Aorta (tissue), 5 donors: ENCODE measurements around the gene VPS50. TPM values are rescaled to one million over a fixed set of nuclear protein-coding genes. Genes with fewer than 3 reads are reported as not detected.

Source experiments
- ATAC-seq: fragments of 200-7000 bp; cut with Tn5 transposase; one replicate; pipeline ENCODE4 v1.9.1; 2022; ENCODE audit warnings: moderate library complexity; ENCODE audit not compliant: low FRiP score
- DNase-seq, 2 donors: peaks; one replicate each; pipeline ENCODE4 v3.0.0-alpha.2; 2020
- H3K27ac ChIP-seq, 2 donors: one replicate each; pipeline ENCODE4 v1.5.1; 2013; ENCODE audit warnings: low read length in 2 of 2, mild to moderate bottlenecking in 2 of 2, moderate library complexity in 2 of 2, control low read depth in 1 of 2, inconsistent platforms in 1 of 2, low read depth in 1 of 2
- H3K27me3 ChIP-seq, 2 donors: one replicate each; pipeline ENCODE4 v1.6.1; 2013; ENCODE audit warnings: control low read depth in 1 of 2, low read length in 1 of 2, mild to moderate bottlenecking in 1 of 2, moderate library complexity in 1 of 2; ENCODE audit not compliant: insufficient read depth in 2 of 2, control insufficient read depth in 1 of 2
- H3K36me3 ChIP-seq, 2 donors: one replicate each; pipeline ENCODE4 v1.6.1; 2013; ENCODE audit warnings: control low read depth in 1 of 2, low read length in 1 of 2, mild to moderate bottlenecking in 1 of 2; ENCODE audit not compliant: insufficient read depth in 2 of 2, control insufficient read depth in 1 of 2
- H3K4me1 ChIP-seq, 2 donors: one replicate each; pipeline ENCODE4 v1.6.1; 2013; ENCODE audit warnings: low read length in 2 of 2, control low read depth in 1 of 2, mild to moderate bottlenecking in 1 of 2, moderate library complexity in 1 of 2; ENCODE audit not compliant: insufficient read depth in 2 of 2, control insufficient read depth in 1 of 2
- H3K4me3 ChIP-seq, 2 donors: one replicate each; pipeline ENCODE4 v1.5.1; 2013; ENCODE audit warnings: low read length in 2 of 2, control low read depth in 1 of 2, mild to moderate bottlenecking in 1 of 2
- H3K9me3 ChIP-seq: one replicate; pipeline ENCODE4 v1.6.1; 2013; ENCODE audit warnings: mild to moderate bottlenecking, low read length; ENCODE audit not compliant: control insufficient read depth
- WGBS, 2 donors: extraction: QIAGEN DNeasy Blood & Tissue Kit; methylation state at CpG; one replicate each; pipeline ENCODE4 v1.1.7; 2013; 5-methylcytosine and 5-hydroxymethylcytosine counted together
- intact Hi-C, 2 donors: fragments of 100-400 bp; cut with DNase I; formaldehyde crosslinking; loops; one replicate each; pipeline versions ENCODE4 v1.14.2 to v1.15.0; 2022
- polyA plus RNA-seq, 2 donors: library from polyadenylated mRNA; stranded (reverse); fragments of 200-250 nt; gene quantifications; one replicate each; pipeline ENCODE4 v1.2.3, GENCODE V29; 2013
- total RNA-seq, 2 donors: library from RNA; stranded (reverse); fragmentation: NEBNext Ultra II Directional; extraction: Animal tissue kit (Norgen Biotek cat#: 25700); gene quantifications; one replicate each; pipeline ENCODE4 v1.2.1, GENCODE V29; 2021
- donor health status: healthy with polysubstance abuse.
- donor health status: Bipolar disorder and iron deficiency.
- donor health status: DM: no; HTN: no; CAD: no.
- donor health status: DM: no; HTN: no; CAD: no.
- donor health status: DM: yes; HTN: yes; CAD: no.

VPS50 gene
- total and polyA plus RNA-seq, 4 donors = 7.9 to 28.9 (median 13.9) TPM

DNA sequence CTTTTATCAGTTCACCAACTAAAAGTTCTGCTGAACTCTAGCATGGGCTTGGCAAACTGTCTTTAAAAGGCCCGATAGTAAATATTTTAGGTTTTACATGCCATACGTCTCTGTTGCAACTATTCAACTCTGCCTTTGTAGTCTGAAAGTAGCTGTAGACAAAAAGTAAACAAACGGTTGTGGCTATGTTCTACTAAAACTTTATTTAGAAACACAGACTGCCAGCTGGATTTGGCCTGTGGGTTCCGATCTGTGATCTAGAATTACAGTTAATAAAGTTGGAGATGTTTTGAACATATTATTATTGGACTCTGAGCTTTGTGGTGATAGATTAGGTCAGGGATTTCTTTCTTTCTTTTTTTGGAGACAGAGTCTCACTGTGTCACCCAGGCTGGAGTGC is 33.1 kb downstream of the VPS50 start:
- ATAC-seq (no peak), DNase-seq (no peak)
- Histone ChIP-seq H3K4me1 (no peaks in the 10 kb centered on the region), H3K27me3 (no peaks in the 10 kb centered on the region), H3K27ac (no peak overlapping the region), H3K4me3 (no peak overlapping the region), H3K36me3 (no peaks in the 10 kb centered on the region), H3K9me3 (no peaks in the 10 kb centered on the region)
- 36 to 50% methylated on average over 4 of the region's 4 CpGs for WGBS, 2 donors
- intact Hi-C loops = no loop called here

DNA sequence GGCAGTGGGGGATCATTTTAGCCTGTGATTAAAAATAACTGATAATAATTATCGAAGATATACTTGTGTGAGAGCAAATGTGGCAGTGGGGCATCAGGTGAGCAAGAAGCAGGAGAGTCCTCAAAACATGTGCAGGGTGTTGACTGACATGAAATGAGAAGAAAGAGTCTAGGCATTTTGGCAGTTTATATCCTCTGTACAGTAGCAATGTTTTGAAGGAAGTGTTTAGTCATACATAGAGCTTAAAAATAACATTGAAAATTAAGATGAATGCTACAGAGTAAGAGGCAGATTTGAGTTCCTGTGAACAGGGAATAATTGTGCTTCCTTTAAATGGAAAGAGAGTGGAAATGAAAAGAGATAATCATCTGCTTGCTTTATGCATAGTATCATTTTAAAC is 47.4 kb downstream of the VPS50 start:
- no peak overlapping the region for H3K4me3 ChIP-seq
- WGBS, 2 donors = 92 to 93% methylated on average over 1 of the region's 1 CpG
- no peak overlapping the region for H3K27ac ChIP-seq
- peaks cover 0 to 5% of the 10 kb centered on the region in 2 donors for H3K36me3 ChIP-seq
- H3K4me1 ChIP-seq = no peaks in the 10 kb centered on the region
- no peaks in the 10 kb centered on the region for H3K9me3 ChIP-seq
- ATAC-seq (no peak), DNase-seq (no peak)
- intact Hi-C loops = no loop called here
- no peaks in the 10 kb centered on the region for H3K27me3 ChIP-seq

DNA sequence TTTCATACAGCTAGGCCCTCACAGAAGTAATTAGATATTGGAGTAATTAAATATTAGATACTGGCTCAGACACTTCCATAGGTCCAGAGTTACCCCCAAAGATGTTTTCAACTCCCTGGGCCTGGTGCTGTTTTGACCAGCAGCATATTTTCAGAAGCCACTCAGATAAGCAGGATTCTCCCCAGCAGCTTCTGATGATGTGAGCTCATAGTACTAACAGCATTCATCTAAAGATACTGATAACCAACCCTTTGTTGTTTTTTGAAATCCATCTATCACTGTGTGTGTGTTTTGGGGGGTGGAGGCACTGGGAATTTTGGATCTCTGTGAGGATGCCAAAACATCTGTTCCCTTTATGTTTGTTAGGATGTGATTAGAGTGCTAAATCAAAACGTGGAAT is 52.7 kb downstream of the VPS50 start:
- ATAC-seq (no peak), DNase-seq (no peak)
- no peaks in the 10 kb centered on the region for H3K36me3 ChIP-seq
- H3K27ac ChIP-seq = no peak overlapping the region
- no peaks in the 10 kb centered on the region for H3K9me3 ChIP-seq
- H3K4me1 ChIP-seq = no peaks in the 10 kb centered on the region
- H3K4me3 ChIP-seq = no peak overlapping the region
- WGBS, 2 donors = 25 to 31% methylated on average over 1 of the region's 1 CpG
- intact Hi-C loops = no loop called here
- H3K27me3 ChIP-seq = no peaks in the 10 kb centered on the region

DNA sequence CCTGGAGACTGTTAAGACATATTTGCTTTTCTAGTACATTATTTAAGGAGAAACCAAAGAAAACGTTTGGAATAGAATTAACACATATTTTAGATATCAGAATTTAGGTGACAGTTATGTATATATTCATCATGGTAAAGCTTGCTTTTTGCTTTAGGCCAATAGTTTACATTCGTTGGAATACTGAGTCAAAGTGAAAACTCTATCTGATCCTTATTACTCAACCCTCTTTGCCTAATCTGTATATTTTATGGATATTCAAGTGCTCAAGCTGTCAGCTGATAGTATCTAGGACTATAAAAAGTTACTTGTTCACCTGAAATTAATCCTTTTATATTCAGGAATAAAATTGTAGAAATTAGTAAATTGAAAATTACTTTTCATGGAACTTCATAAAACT is 61.1 kb downstream of the VPS50 start:
- H3K9me3 ChIP-seq = no peaks in the 10 kb centered on the region
- no peak for DNase-seq
- ATAC-seq = no peak
- H3K4me3 ChIP-seq = no peak overlapping the region
- 63 to 70% methylated on average over 2 of the region's 2 CpGs for WGBS, 2 donors
- no peaks in the 10 kb centered on the region for H3K4me1 ChIP-seq
- no peaks in the 10 kb centered on the region for H3K27me3 ChIP-seq
- peaks cover 0 to 1% of the 10 kb centered on the region in 2 donors for H3K36me3 ChIP-seq
- no peak overlapping the region for H3K27ac ChIP-seq
- intact Hi-C loops = no loop called here

DNA sequence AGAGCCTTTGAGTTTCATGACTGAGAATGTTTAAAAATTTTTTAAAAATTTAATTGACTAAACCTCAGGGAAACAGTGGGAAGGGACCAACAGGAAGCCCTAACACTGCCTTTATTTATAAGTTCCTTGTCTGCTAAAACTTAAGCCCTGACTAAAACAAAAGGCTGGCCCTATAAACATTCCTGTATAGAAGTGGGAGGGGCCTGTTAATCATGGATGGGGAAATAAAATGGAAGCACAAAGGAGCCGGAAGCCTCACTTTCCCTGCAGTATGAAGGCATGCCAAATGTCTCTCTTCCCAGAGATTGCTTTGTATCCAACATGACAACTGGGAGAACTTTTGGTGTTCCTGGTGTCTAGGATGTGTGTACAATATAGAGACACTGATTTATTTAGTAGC is 66.0 kb downstream of the VPS50 start:
- H3K36me3 ChIP-seq = peaks cover 0 to 1% of the 10 kb centered on the region in 2 donors
- DNase-seq (no peak), ATAC-seq (no peak)
- H3K4me1 ChIP-seq = no peaks in the 10 kb centered on the region
- H3K27me3 ChIP-seq = no peaks in the 10 kb centered on the region
- H3K27ac ChIP-seq = no peak overlapping the region
- intact Hi-C loops = no loop called here
- no peak overlapping the region for H3K4me3 ChIP-seq
- 95 to 100% methylated on average over 1 of the region's 1 CpG for WGBS, 2 donors
- H3K9me3 ChIP-seq = no peaks in the 10 kb centered on the region

DNA sequence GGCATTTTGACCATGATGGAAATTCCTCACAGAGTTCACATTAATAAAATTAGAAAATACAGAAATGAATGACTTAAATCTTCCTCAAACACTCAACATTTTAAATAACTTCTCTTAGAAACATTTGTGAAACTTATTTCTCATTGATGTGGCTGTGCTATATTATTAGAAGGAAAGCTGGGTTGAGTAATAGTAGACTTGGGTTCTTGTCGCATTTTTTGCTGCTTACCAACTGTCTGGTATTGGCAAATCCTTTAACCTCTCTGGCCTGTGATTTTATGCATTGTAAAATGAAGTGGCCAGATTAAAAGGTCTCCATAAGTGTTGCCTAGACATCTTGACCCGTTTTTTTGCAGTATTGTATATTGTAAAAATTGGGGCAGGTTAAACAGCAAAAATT is 66.5 kb downstream of the VPS50 start:
- Histone ChIP-seq H3K4me3 (no peak overlapping the region), H3K27ac (no peak overlapping the region), H3K36me3 (no peaks in the 10 kb centered on the region), H3K4me1 (no peaks in the 10 kb centered on the region), H3K9me3 (no peaks in the 10 kb centered on the region), H3K27me3 (no peaks in the 10 kb centered on the region)
- intact Hi-C loops = no loop called here
- ATAC-seq (no peak), DNase-seq (no peak)
- WGBS, 2 donors = 94 to 95% methylated on average over 2 of the region's 2 CpGs

DNA sequence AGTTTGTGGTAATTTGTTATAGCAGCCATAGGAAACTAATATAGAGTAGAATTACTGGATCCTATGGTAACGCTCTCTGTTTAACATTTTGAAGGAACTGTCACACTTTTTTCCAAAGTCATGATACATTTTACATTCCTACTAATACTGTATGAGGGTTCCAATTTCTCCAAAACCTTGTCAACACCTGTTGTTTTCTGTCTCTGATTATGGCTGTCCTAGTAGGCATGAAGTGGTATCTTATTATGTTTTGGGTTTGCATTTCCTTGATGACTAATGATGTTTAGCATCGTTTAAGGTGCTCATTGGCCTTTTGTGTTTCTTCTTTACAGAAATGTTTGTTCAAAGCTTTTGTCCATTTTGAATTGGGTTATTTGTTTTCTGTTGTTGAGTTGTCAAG is 69.6 kb downstream of the VPS50 start:
- Histone ChIP-seq H3K4me3 (no peak overlapping the region), H3K9me3 (no peaks in the 10 kb centered on the region), H3K4me1 (no peaks in the 10 kb centered on the region), H3K36me3 (peaks cover 0 to 2% of the 10 kb centered on the region in 2 donors), H3K27ac (no peak overlapping the region), H3K27me3 (no peaks in the 10 kb centered on the region)
- 93 to 95% methylated on average over 2 of the region's 2 CpGs for WGBS, 2 donors
- ATAC-seq = no peak
- intact Hi-C loops = no loop called here
- DNase-seq = no peak

DNA sequence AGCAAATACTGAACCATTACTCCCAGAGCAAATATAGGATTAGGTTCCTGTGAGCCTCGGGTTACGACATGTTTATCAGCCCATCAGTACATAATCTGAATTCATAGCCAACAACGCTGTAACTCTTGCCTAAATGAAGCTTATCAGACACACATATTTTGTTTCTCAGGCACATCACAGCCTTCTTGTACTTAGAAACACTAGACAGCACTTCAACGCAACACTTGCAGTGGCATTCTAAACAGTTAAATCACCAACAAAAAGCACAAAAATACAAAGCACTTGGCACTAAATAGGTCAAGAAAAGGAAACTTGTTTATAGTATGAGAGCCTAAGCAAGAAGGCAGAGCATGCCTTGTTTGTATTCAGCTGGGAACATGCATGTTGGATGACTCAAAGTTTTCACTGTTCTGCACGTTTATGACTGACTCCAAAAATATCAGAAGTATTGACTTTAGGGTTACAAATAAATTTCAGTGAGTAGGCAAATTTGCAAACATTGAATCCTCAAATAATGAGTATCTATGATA is 75.0 kb downstream of the VPS50 start:
- peaks cover 0 to 4% of the 10 kb centered on the region in 2 donors for H3K4me1 ChIP-seq
- H3K36me3 ChIP-seq = peaks cover 0 to 2% of the 10 kb centered on the region in 2 donors
- no peaks in the 10 kb centered on the region for H3K9me3 ChIP-seq
- ATAC-seq (no peak), DNase-seq (no peak)
- no peak overlapping the region for H3K4me3 ChIP-seq
- no peaks in the 10 kb centered on the region for H3K27me3 ChIP-seq
- H3K27ac ChIP-seq = no peak overlapping the region
- WGBS, 2 donors = 62 to 71% methylated on average over 5 of the region's 5 CpGs
- intact Hi-C loops = no loop called here

DNA sequence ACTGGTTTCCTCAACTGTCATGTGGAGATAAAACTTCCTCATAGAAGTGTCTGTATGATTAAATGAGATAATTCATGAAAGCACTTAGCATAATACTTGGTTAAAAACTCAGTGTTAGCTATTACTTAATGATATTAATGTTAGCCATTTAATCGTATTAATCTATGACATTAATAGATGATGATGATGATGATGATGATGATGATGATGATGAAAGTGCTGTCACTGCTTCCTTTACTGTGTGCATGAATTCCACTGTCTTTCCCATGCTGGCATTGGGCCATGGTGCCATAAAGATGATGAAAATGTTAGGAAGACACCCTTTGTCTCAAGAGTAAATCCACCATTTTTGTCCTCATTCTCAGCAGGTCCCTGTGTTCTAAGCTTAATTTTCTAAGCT is 75.8 kb downstream of the VPS50 start:
- Histone ChIP-seq H3K27me3 (no peaks in the 10 kb centered on the region), H3K27ac (no peak overlapping the region), H3K36me3 (peaks cover under 1 to 6% of the 10 kb centered on the region in 2 donors), H3K9me3 (no peaks in the 10 kb centered on the region), H3K4me1 (peaks cover 0 to 4% of the 10 kb centered on the region in 2 donors), H3K4me3 (no peak overlapping the region)
- ATAC-seq (no peak), DNase-seq (no peak)
- 96 to 97% methylated on average over 1 of the region's 1 CpG for WGBS, 2 donors
- intact Hi-C loops = no loop called here
